NCI-H524 (cell line): ENCODE measurements around the gene MTUS2.
"Not testable (repeated sequence)": the region's sequence is repeated elsewhere in the genome, so short reads cannot be mapped to it uniquely, and the experiment has no call there.

Experiments used
- DNase-seq, 2 experiments: peaks; one replicate each; lab custom pipeline; 2025; lab: John Stamatoyannopoulos, UW

The MTUS2 gene

GRCh38 chr13:28958441-28958840, 138.3 kb downstream of the MTUS2 start:
- no peak for DNase-seq

- DNase-seq: no peak
These were observed 143.9 kb downstream of the MTUS2 start for GRCh38 chr13:28964052-28964451.

GRCh38 chr13:28964803-28965202, 144.7 kb downstream of the MTUS2 start:
- DNase-seq: no peak

- no peak for DNase-seq
These were observed 147.1 kb downstream of the MTUS2 start for GRCh38 chr13:28967029-28967915.

GRCh38 chr13:28976195-28976594, 156.1 kb downstream of the MTUS2 start:
- DNase-seq: no peak

GRCh38 chr13:28976636-28977035, 156.5 kb downstream of the MTUS2 start:
- DNase-seq: no peak

GRCh38 chr13:28978574-28978973, 158.4 kb downstream of the MTUS2 start:
- no peak for DNase-seq

GRCh38 chr13:28981530-28981929, 161.4 kb downstream of the MTUS2 start:
- no peak for DNase-seq

GRCh38 chr13:28983641-28984040, 163.5 kb downstream of the MTUS2 start:
- DNase-seq: no peak

GRCh38 chr13:28984326-28984725, 164.2 kb downstream of the MTUS2 start:
- no peak for DNase-seq

GRCh38 chr13:28984825-28985224, 164.7 kb downstream of the MTUS2 start:
- DNase-seq: no peak

- DNase-seq: not testable (repeated sequence)
These were observed 170.2 kb downstream of the MTUS2 start for GRCh38 chr13:28990378-28990777.

GRCh38 chr13:28991764-28992163, 171.6 kb downstream of the MTUS2 start:
- no peak for DNase-seq

- DNase-seq: no peak
These were observed 180.7 kb downstream of the MTUS2 start for GRCh38 chr13:29000826-29001225.

- DNase-seq: no peak
These were observed 185.1 kb downstream of the MTUS2 start for GRCh38 chr13:29005035-29005762.

- no peak for DNase-seq
These were observed 185.6 kb downstream of the MTUS2 start for GRCh38 chr13:29005763-29006120.

GRCh38 chr13:29006359-29006850, 186.3 kb downstream of the MTUS2 start:
- DNase-seq: no peak

GRCh38 chr13:29008296-29008695, 188.2 kb downstream of the MTUS2 start:
- no peak for DNase-seq

- no peak for DNase-seq
These were observed 200.2 kb downstream of the MTUS2 start for GRCh38 chr13:29020314-29020713.

GRCh38 chr13:29021311-29021710, 201.2 kb downstream of the MTUS2 start:
- no peak for DNase-seq

- DNase-seq: no peak
These were observed 201.6 kb downstream of the MTUS2 start for GRCh38 chr13:29021717-29022116.

- DNase-seq: no peak
These were observed 202.3 kb downstream of the MTUS2 start for GRCh38 chr13:29022410-29022809.

- DNase-seq: no peak
These were observed 202.8 kb downstream of the MTUS2 start for GRCh38 chr13:29022968-29023367.
